GM12878 (cell line): ENCODE measurements around the gene METTL8. TPM values are rescaled to one million over a fixed set of nuclear protein-coding genes. Genes with fewer than 3 reads are reported as not detected.

Experiments
- ATAC-seq: fragments of 200-7000 bp; cut with Tn5 transposase; 3 replicates; pipeline ENCODE4 v1.9.1; 2020; ENCODE audit warnings: mild to moderate bottlenecking, moderate library complexity
- BruUV-seq: library from RNA; stranded (reverse); fragments of 400-500 nt; replicated peaks from 2 replicates; lab custom pipeline; 2021; lab: Mats Ljungman, UMichigan
- CTCF ChIA-PET: fragments of 300-600 bp; sonication (Branson Sonifier 250); formaldehyde crosslinking; extraction: SDS; loops from one replicate; lab custom pipeline; 2021; ENCODE audit warnings: inconsistent platforms; lab: Yijun Ruan, JAX
- POLR2A ChIA-PET: fragments of 350-600 bp; formaldehyde crosslinking; extraction: SDS; loops from one replicate; lab custom pipeline; 2021; ENCODE audit warnings: inconsistent platforms; lab: Charles Lee
- RAD21 ChIA-PET: fragments of 300-600 bp; sonication (Branson Sonifier 250); formaldehyde crosslinking; loops from one replicate; lab custom pipeline; 2023; ENCODE audit warnings: antibody characterized with exemption; ENCODE audit not compliant: unreplicated experiment; lab: Charles Lee
- SMC1A ChIA-PET: fragments of 300-600 bp; sonication (Branson Sonifier 250); formaldehyde crosslinking; loops from one replicate; lab custom pipeline; 2023; ENCODE audit not compliant: unreplicated experiment, uncharacterized antibody; lab: Charles Lee
- DNase-seq: peaks from one replicate; pipeline ENCODE4 v3.0.0-alpha.2; 2011; ENCODE audit warnings: low read depth, low spot score
- FAIRE-seq: peaks from 3 replicates; lab custom pipeline; 2011; peaks lifted over from hg19 to GRCh38; lab: Jason Lieb, UNC
- H2AFZ ChIP-seq: 2 replicates; pipeline ENCODE4 v1.6.0; 2011; ENCODE audit warnings: low read depth, low read length, control low read depth; ENCODE audit not compliant: control insufficient read depth
- H3K27ac ChIP-seq: 2 replicates; pipeline ENCODE4 v1.5.1; 2011; ENCODE audit warnings: control low read depth; ENCODE audit not compliant: control insufficient read depth, insufficient read depth
- H3K27me3 ChIP-seq, 2 experiments: replicated peaks in 1 of 2; 2 replicates each; pipeline versions ENCODE4 v1.6.0 to v1.6.1; 2011; ENCODE audit warnings: low read length in 1 of 2; ENCODE audit not compliant: control insufficient read depth in 2 of 2, insufficient read depth in 2 of 2
- H3K36me3 ChIP-seq, 2 experiments: 2 replicates each; pipeline ENCODE4 v1.5.1; 2011; ENCODE audit warnings: low read length in 1 of 2; ENCODE audit not compliant: control insufficient read depth in 2 of 2, insufficient read depth in 2 of 2
- H3K4me1 ChIP-seq: 2 replicates; pipeline ENCODE4 v1.6.1; 2011; ENCODE audit warnings: mild to moderate bottlenecking, low read length, moderate library complexity, mixed read lengths; ENCODE audit not compliant: control insufficient read depth, insufficient read depth
- H3K4me2 ChIP-seq: 2 replicates; pipeline ENCODE4 v1.6.0; 2011; ENCODE audit warnings: control low read depth; ENCODE audit not compliant: control insufficient read depth, insufficient read depth
- H3K4me3 ChIP-seq: fragments of 200-600 bp; sonication (generic); 2 replicates; pipeline ENCODE4 v1.5.1; 2016
- H3K79me2 ChIP-seq: 2 replicates; pipeline ENCODE4 v1.6.0; 2011; ENCODE audit warnings: low read length; ENCODE audit not compliant: control insufficient read depth, insufficient read depth
- H3K9ac ChIP-seq: 2 replicates; pipeline ENCODE4 v1.8.0; 2011; ENCODE audit warnings: low read length, control low read depth, mixed read lengths; ENCODE audit not compliant: control insufficient read depth, insufficient read depth
- H3K9me3 ChIP-seq: replicated peaks from 3 replicates; pipeline ENCODE4 v1.5.1; 2011; ENCODE audit warnings: mild to moderate bottlenecking, low read length; ENCODE audit not compliant: control insufficient read depth, insufficient read depth
- H4K20me1 ChIP-seq: 2 replicates; pipeline ENCODE4 v1.6.0; 2011; ENCODE audit not compliant: control insufficient read depth, insufficient read depth
- BMI1 ChIP-seq: fragments of 450-650 bp; IDR thresholded peaks from 2 replicates; pipeline ENCODE4 v1.6.1; 2016; ENCODE audit warnings: mild to moderate bottlenecking, moderate library complexity, borderline replicate concordance
- ESRRA ChIP-seq: IDR thresholded peaks from 2 replicates; pipeline ENCODE4 v1.6.1; 2012; ENCODE audit warnings: mild to moderate bottlenecking, low read length, improper control_type of control experiment
- PML ChIP-seq: IDR thresholded peaks from 2 replicates; pipeline ENCODE4 v1.6.1; 2012; ENCODE audit warnings: low read length, inconsistent platforms
- SPI1 ChIP-seq: IDR thresholded peaks from 2 replicates; pipeline ENCODE4 v1.6.1; 2011; ENCODE audit warnings: low read depth, mild to moderate bottlenecking, low read length, moderate library complexity, borderline replicate concordance; ENCODE audit not compliant: insufficient read depth
- WGBS: methylation state at CpG from one replicate; pipeline ENCODE4 v1.1.6; 2016; ENCODE audit warnings: low lambda C conversion rate; ENCODE audit not compliant: insufficient replicate concordance, insufficient coverage; ENCODE audit errors: missing lambda C conversion rate; 5-methylcytosine and 5-hydroxymethylcytosine counted together
- in situ Hi-C: fragments of 300-500 bp; cut with MboI; formaldehyde crosslinking; loops from 9 replicates; pipeline ENCODE4 v1.14.3; 2018; ENCODE audit warnings: mixed read lengths
- intact Hi-C: fragments of 100-400 bp; cut with micrococcal nuclease; formaldehyde crosslinking; loops from one replicate; pipeline ENCODE4 v1.14.2; 2022; ENCODE audit not compliant: unreplicated experiment
- polyA plus RNA-seq, 11 experiments: library from polyadenylated mRNA; depleted of rRNA in 4 of 11; unstranded in 6 of 11; stranded (reverse) in 5 of 11; fragments of >200 nt; fragmentation: Nextera tagmentation in 4 of 11; fragmentation: Illumina TruSeq in 1 of 11; extraction: Ambion mirVana in 4 of 11; extraction: Trizol in 1 of 11; gene quantifications; 1 replicate in 1 of 11; 2 replicates in 10 of 11; pipeline versions ENCODE4 v1.2.1 to v1.2.3, GENCODE V29; 2011 to 2016; ENCODE audit warnings: inconsistent platforms in 2 of 11, missing spikeins in 2 of 11, low read depth in 1 of 11
- total RNA-seq, 4 experiments: library from RNA; depleted of rRNA in 3 of 4; stranded (reverse); fragments of >200 nt in 3 of 4; fragmentation: Illumina TruSeq in 1 of 4; extraction: Trizol in 1 of 4; gene quantifications; 2 replicates each; pipeline versions ENCODE4 v1.2.1 to v1.2.3, GENCODE V29; 2013 to 2021
- TF ChIP-seq, protein P1 (sequence below): fragments of 450-650 bp; IDR thresholded peaks from 2 replicates; pipeline ENCODE4 v1.6.1; 2016; ENCODE audit warnings: mild to moderate bottlenecking, moderate library complexity, borderline replicate concordance
- TF ChIP-seq, protein P2 (sequence below): fragments of 450-650 bp; IDR thresholded peaks from 2 replicates; pipeline ENCODE4 v1.6.1; 2017; ENCODE audit warnings: mild to moderate bottlenecking

Gene METTL8
- total and polyA plus RNA-seq, 10 of the 15 experiments (the other 5 are each of a cell fraction or from before 2014, with no cell fraction given): 30.8 to 96.3 (median 51.5) TPM

DNA sequence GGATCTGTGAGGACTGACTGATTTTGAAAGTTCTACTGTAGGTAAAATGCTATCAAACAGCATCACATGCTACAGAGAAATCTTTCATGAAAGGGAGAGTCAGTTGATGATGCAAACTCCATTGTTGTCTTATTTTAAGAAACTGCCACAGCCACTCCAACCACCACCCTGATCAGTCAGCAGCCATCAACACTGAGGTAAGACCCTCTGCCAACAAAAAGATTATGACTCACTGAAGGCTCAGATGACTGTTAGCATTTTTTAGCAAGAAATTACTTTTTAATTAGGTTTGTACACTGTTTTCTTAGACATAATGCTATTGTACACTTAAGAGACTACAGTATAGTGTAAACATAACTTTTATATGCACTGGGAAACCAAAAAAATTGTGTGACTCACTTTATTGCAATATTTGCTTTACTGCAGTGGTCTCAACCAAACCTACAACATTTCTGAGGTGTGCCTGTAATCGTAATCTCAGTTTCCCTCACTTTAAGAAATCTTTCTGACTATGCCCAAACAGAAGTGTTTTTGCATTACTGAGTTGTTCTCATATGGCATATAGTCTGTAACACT is 42.8 kb downstream of the METTL8 start (continued):
- TF ChIP-seq, protein P1, sequence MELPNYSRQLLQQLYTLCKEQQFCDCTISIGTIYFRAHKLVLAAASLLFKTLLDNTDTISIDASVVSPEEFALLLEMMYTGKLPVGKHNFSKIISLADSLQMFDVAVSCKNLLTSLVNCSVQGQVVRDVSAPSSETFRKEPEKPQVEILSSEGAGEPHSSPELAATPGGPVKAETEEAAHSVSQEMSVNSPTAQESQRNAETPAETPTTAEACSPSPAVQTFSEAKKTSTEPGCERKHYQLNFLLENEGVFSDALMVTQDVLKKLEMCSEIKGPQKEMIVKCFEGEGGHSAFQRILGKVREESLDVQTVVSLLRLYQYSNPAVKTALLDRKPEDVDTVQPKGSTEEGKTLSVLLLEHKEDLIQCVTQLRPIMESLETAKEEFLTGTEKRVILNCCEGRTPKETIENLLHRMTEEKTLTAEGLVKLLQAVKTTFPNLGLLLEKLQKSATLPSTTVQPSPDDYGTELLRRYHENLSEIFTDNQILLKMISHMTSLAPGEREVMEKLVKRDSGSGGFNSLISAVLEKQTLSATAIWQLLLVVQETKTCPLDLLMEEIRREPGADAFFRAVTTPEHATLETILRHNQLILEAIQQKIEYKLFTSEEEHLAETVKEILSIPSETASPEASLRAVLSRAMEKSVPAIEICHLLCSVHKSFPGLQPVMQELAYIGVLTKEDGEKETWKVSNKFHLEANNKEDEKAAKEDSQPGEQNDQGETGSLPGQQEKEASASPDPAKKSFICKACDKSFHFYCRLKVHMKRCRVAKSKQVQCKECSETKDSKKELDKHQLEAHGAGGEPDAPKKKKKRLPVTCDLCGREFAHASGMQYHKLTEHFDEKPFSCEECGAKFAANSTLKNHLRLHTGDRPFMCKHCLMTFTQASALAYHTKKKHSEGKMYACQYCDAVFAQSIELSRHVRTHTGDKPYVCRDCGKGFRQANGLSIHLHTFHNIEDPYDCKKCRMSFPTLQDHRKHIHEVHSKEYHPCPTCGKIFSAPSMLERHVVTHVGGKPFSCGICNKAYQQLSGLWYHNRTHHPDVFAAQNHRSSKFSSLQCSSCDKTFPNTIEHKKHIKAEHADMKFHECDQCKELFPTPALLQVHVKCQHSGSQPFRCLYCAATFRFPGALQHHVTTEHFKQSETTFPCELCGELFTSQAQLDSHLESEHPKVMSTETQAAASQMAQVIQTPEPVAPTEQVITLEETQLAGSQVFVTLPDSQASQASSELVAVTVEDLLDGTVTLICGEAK: no peak
- TF ChIP-seq PML (peak; percentile 48; the same call in 1 of the 2 replicates), BMI1 (no peak), ESRRA (no peak)

DNA sequence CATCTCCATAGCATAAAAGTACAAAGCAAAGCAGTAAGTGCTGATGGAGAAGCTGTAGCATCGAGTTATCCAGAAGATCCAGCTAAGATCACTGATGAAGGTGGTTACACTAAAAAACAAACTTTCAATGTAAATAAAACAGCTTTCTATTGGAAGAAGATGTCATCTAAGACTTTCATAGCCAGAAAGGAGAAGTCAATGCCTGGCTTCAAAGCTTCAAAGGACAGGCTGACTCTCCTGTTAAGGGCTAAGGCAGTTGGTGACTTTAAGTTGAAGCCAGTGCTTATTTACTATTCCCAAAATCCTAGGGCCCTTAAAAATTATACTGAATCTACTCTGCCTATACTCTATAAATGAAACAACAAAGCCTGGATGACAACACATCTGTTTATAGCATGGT is 44.0 kb downstream of the METTL8 start:
- ChIA-PET RAD21 (interaction anchor here (0.8 to 3.1 kb wide), 12 partner anchors 17 to 262 kb away, joined by 4 to 21 read pairs (median 10); no protein-coding TSS in a partner anchor), SMC1A (interaction anchor here (0.7 to 3.2 kb wide), 19 partner anchors 9 to 141 kb away, joined by 3 to 25 read pairs (median 5); no protein-coding TSS in a partner anchor), CTCF (interaction anchor here (0.5 to 2.4 kb wide), 12 partner anchors 9 to 59 kb away, joined by 3 to 8 read pairs (median 5); no protein-coding TSS in a partner anchor), POLR2A (interaction anchor here (0.6 to 2.3 kb wide), 10 partner anchors 9 to 194 kb away, joined by 3 to 10 read pairs (median 7); no protein-coding TSS in a partner anchor)
- ATAC-seq (peak; percentile 37), DNase-seq (no peak), FAIRE-seq (peak; percentile 35)
- Histone ChIP-seq H4K20me1 (no peaks in the 10 kb centered on the region), H3K9ac (no peak overlapping the region), H3K36me3 (peaks cover 0 to 8% of the 10 kb centered on the region in 2 experiments; a peak in 2 of 4 replicates), H3K27me3 (no peaks in the 10 kb centered on the region), H3K4me3 (no peak overlapping the region), H3K9me3 (no peaks in the 10 kb centered on the region), H3K4me1 (peaks cover 48% of the 10 kb centered on the region), H2AFZ (no peak overlapping the region; the same call in 1 of the 2 replicates), H3K27ac (peak overlapping the region; percentile 51), H3K79me2 (peaks cover 30% of the 10 kb centered on the region), H3K4me2 (peak overlapping the region; percentile 20; the same call in 1 of the 2 replicates)
- TF ChIP-seq, protein P2, sequence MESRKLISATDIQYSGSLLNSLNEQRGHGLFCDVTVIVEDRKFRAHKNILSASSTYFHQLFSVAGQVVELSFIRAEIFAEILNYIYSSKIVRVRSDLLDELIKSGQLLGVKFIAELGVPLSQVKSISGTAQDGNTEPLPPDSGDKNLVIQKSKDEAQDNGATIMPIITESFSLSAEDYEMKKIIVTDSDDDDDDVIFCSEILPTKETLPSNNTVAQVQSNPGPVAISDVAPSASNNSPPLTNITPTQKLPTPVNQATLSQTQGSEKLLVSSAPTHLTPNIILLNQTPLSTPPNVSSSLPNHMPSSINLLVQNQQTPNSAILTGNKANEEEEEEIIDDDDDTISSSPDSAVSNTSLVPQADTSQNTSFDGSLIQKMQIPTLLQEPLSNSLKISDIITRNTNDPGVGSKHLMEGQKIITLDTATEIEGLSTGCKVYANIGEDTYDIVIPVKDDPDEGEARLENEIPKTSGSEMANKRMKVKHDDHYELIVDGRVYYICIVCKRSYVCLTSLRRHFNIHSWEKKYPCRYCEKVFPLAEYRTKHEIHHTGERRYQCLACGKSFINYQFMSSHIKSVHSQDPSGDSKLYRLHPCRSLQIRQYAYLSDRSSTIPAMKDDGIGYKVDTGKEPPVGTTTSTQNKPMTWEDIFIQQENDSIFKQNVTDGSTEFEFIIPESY: no peak
- peak; percentile 68 for TF ChIP-seq SPI1
- 3% methylated on average over 1 of the region's 1 CpG for WGBS
- BruUV-seq: no TSS peak
- intact Hi-C loops (loop anchor here (2.0 kb wide), 1 partner anchor 17 kb away; no protein-coding TSS in a partner anchor), in situ Hi-C loops (no loop called here)
